Trophoblast cell (in vitro differentiated cells and primary cell): ENCODE data around the gene SPATS1.

Experiments used
- DNase-seq, 2 donors: peaks; one replicate each; pipeline ENCODE4 v3.0.0-alpha.2; 2016
- H2AFZ ChIP-seq: 2 replicates; pipeline ENCODE4 v1.6.1; 2013; ENCODE audit warnings: low read length, moderate library complexity, mild to moderate bottlenecking; ENCODE audit not compliant: insufficient read depth, poor library complexity
- H2AK5ac ChIP-seq: 2 replicates; pipeline ENCODE4 v1.6.1; 2013; ENCODE audit warnings: mild to moderate bottlenecking, low read length
- H2BK120ac ChIP-seq: 2 replicates; pipeline ENCODE4 v1.6.1; 2013; ENCODE audit warnings: low read length, mild to moderate bottlenecking, moderate library complexity; ENCODE audit not compliant: insufficient read depth, poor library complexity
- H2BK12ac ChIP-seq: 2 replicates; pipeline ENCODE4 v1.6.1; 2013; ENCODE audit warnings: mild to moderate bottlenecking, low read length, moderate library complexity
- H2BK5ac ChIP-seq: 2 replicates; pipeline ENCODE4 v1.6.1; 2013; ENCODE audit warnings: low read length, low read depth, moderate library complexity, mild to moderate bottlenecking; ENCODE audit not compliant: poor library complexity
- H3K14ac ChIP-seq: 2 replicates; pipeline ENCODE4 v1.6.1; 2013; ENCODE audit warnings: mild to moderate bottlenecking, low read length
- H3K18ac ChIP-seq: 2 replicates; pipeline ENCODE4 v1.6.1; 2013; ENCODE audit warnings: mild to moderate bottlenecking, low read length
- H3K23ac ChIP-seq: 2 replicates; pipeline ENCODE4 v1.6.1; 2013; ENCODE audit warnings: low read length
- H3K27ac ChIP-seq: 2 replicates; pipeline ENCODE4 v1.5.1; 2013; ENCODE audit warnings: low read depth, mild to moderate bottlenecking, inconsistent platforms, low read length, moderate library complexity
- H3K27me3 ChIP-seq: 2 replicates; pipeline ENCODE4 v1.6.1; 2013; ENCODE audit warnings: inconsistent platforms, mild to moderate bottlenecking, low read length, moderate library complexity; ENCODE audit not compliant: insufficient read depth
- H3K36me3 ChIP-seq, 2 experiments: 1 replicate in 1 of 2; 2 replicates in 1 of 2; pipeline ENCODE4 v1.6.1; 2013; ENCODE audit warnings: low read length in 2 of 2, mild to moderate bottlenecking in 2 of 2, moderate library complexity in 1 of 2; ENCODE audit not compliant: insufficient read depth in 2 of 2, control insufficient read depth in 1 of 2
- H3K4ac ChIP-seq: 2 replicates; pipeline ENCODE4 v1.6.1; 2013; ENCODE audit warnings: low read depth, mild to moderate bottlenecking, low read length, moderate library complexity
- H3K4me1 ChIP-seq, 2 experiments: 1 replicate in 1 of 2; 2 replicates in 1 of 2; pipeline ENCODE4 v1.6.1; 2013; ENCODE audit warnings: low read length in 2 of 2, mild to moderate bottlenecking in 2 of 2, moderate library complexity in 1 of 2; ENCODE audit not compliant: insufficient read depth in 2 of 2, control insufficient read depth in 1 of 2
- H3K4me2 ChIP-seq: 2 replicates; pipeline ENCODE4 v1.6.1; 2013; ENCODE audit warnings: inconsistent platforms, mild to moderate bottlenecking, low read length, moderate library complexity
- H3K4me3 ChIP-seq: 2 replicates; pipeline ENCODE4 v1.5.1; 2013; ENCODE audit warnings: mild to moderate bottlenecking, low read depth, low read length, inconsistent platforms
- H3K79me1 ChIP-seq: one replicate; pipeline ENCODE4 v1.6.1; 2013; ENCODE audit warnings: low read length
- H3K79me2 ChIP-seq: 2 replicates; pipeline ENCODE4 v1.6.1; 2013; ENCODE audit warnings: low read length, mild to moderate bottlenecking; ENCODE audit not compliant: control insufficient read depth, insufficient read depth, poor library complexity
- H3K9ac ChIP-seq: 2 replicates; pipeline ENCODE4 v1.6.1; 2013; ENCODE audit warnings: mild to moderate bottlenecking, low read length
- H3K9me3 ChIP-seq: 2 replicates; pipeline ENCODE4 v1.6.1; 2013; ENCODE audit warnings: low read depth, mild to moderate bottlenecking, control low read depth, inconsistent platforms, low read length; ENCODE audit not compliant: insufficient read depth
- H4K12ac ChIP-seq: 2 replicates; pipeline ENCODE4 v1.6.1; 2013; ENCODE audit warnings: low read depth, mild to moderate bottlenecking, low read length, moderate library complexity
- H4K8ac ChIP-seq: 2 replicates; pipeline ENCODE4 v1.6.1; 2013; ENCODE audit warnings: low read depth, mild to moderate bottlenecking, low read length, moderate library complexity
- H4K91ac ChIP-seq: one replicate; pipeline ENCODE4 v1.6.1; 2013; ENCODE audit warnings: low read depth, mild to moderate bottlenecking, low read length, moderate library complexity
- WGBS: extraction: QIAGEN DNeasy Blood & Tissue Kit; methylation state at CpG from one replicate; pipeline ENCODE4 v1.1.7; 2013; ENCODE audit warnings: missing lambda C conversion rate; ENCODE audit not compliant: insufficient read length, insufficient coverage; ENCODE audit errors: extremely low coverage; 5-methylcytosine and 5-hydroxymethylcytosine counted together

SPATS1 gene

GRCh38 chr6:44305200-44305725 is 37.2 kb upstream of the SPATS1 start:
- Histone ChIP-seq H2AFZ (no peak overlapping the region), H3K9ac (no peak overlapping the region), H3K23ac (no peak overlapping the region), H3K18ac (no peak overlapping the region), H3K4me1 (no peaks in the 10 kb centered on the region), H3K14ac (no peak overlapping the region), H3K79me1 (no peaks in the 10 kb centered on the region), H2BK5ac (no peak overlapping the region), H3K36me3 (peaks cover 89 to 91% of the 10 kb centered on the region in 2 experiments), H3K27me3 (no peaks in the 10 kb centered on the region), H2BK120ac (no peak overlapping the region), H3K9me3 (peaks cover 2% of the 10 kb centered on the region), H3K27ac (no peak overlapping the region), H2AK5ac (no peak overlapping the region), H3K4me3 (no peak overlapping the region), H3K79me2 (no peaks in the 10 kb centered on the region), H4K91ac (no peak overlapping the region), H4K8ac (no peak overlapping the region), H4K12ac (no peak overlapping the region), H3K4ac (no peak overlapping the region), H2BK12ac (no peak overlapping the region), H3K4me2 (no peak overlapping the region)
- no peak for DNase-seq
- no CpG with 5 or more reads among the region's 5 CpGs for WGBS

- Histone ChIP-seq H3K9ac (no peak overlapping the region), H3K79me2 (no peaks in the 10 kb centered on the region), H4K12ac (no peak overlapping the region), H3K36me3 (peaks cover 85 to 89% of the 10 kb centered on the region in 2 experiments), H3K23ac (no peak overlapping the region), H3K79me1 (no peaks in the 10 kb centered on the region), H2BK120ac (no peak overlapping the region), H2AFZ (no peak overlapping the region), H3K27ac (no peak overlapping the region), H2AK5ac (no peak overlapping the region), H2BK12ac (no peak overlapping the region), H3K14ac (no peak overlapping the region), H3K4me1 (no peaks in the 10 kb centered on the region), H2BK5ac (no peak overlapping the region), H4K8ac (no peak overlapping the region), H3K4ac (no peak overlapping the region), H3K4me3 (no peak overlapping the region), H3K18ac (no peak overlapping the region), H3K9me3 (peaks cover 4% of the 10 kb centered on the region), H3K27me3 (no peaks in the 10 kb centered on the region), H3K4me2 (no peak overlapping the region), H4K91ac (no peak overlapping the region)
- no CpG with 5 or more reads among the region's 8 CpGs for WGBS
- DNase-seq: no peak
Observed at GRCh38 chr6:44306710-44307109, 35.7 kb upstream of the SPATS1 start.

- Histone ChIP-seq H3K18ac (no peak overlapping the region), H2AK5ac (no peak overlapping the region), H3K79me2 (no peaks in the 10 kb centered on the region), H4K12ac (no peak overlapping the region), H3K23ac (no peak overlapping the region), H3K4me1 (peaks cover under 1 to 3% of the 10 kb centered on the region in 2 experiments), H3K4ac (no peak overlapping the region), H4K91ac (no peak overlapping the region), H3K27ac (no peak overlapping the region), H3K9me3 (peaks cover 4% of the 10 kb centered on the region), H2BK12ac (no peak overlapping the region), H2BK5ac (no peak overlapping the region), H2BK120ac (no peak overlapping the region), H3K14ac (no peak overlapping the region), H3K79me1 (no peaks in the 10 kb centered on the region), H3K27me3 (no peaks in the 10 kb centered on the region), H3K4me2 (no peak overlapping the region), H3K36me3 (peaks cover 80 to 84% of the 10 kb centered on the region in 2 experiments), H3K4me3 (no peak overlapping the region), H3K9ac (no peak overlapping the region), H2AFZ (no peak overlapping the region), H4K8ac (no peak overlapping the region)
- no peak for DNase-seq
- no CpG with 5 or more reads among the region's 10 CpGs for WGBS
Observed at GRCh38 chr6:44307217-44307616, 35.2 kb upstream of the SPATS1 start.

- Histone ChIP-seq H3K79me2 (peaks cover 4% of the 10 kb centered on the region), H3K27me3 (no peaks in the 10 kb centered on the region), H2BK120ac (no peak overlapping the region), H3K79me1 (peaks cover 5% of the 10 kb centered on the region), H3K9me3 (peaks cover 4% of the 10 kb centered on the region), H4K12ac (no peak overlapping the region), H3K18ac (no peak overlapping the region), H2BK5ac (no peak overlapping the region), H3K4me2 (no peak overlapping the region), H3K9ac (no peak overlapping the region), H2AFZ (no peak overlapping the region), H3K27ac (no peak overlapping the region), H3K4me3 (no peak overlapping the region), H4K8ac (no peak overlapping the region), H2BK12ac (no peak overlapping the region), H3K4me1 (peaks cover 3 to 7% of the 10 kb centered on the region in 2 experiments), H3K36me3 (peaks cover 62 to 65% of the 10 kb centered on the region in 2 experiments), H3K4ac (no peak overlapping the region), H2AK5ac (no peak overlapping the region), H3K14ac (no peak overlapping the region), H3K23ac (no peak overlapping the region), H4K91ac (no peak overlapping the region)
- WGBS: no CpG with 5 or more reads among the region's 2 CpGs
- no peak for DNase-seq
Observed at GRCh38 chr6:44309092-44309491, 33.4 kb upstream of the SPATS1 start.
